HG03039 (cell line): ENCODE results near the gene TANGO2.
"Not testable (repeated sequence)": the region's sequence is repeated elsewhere in the genome, so short reads cannot be mapped to it uniquely, and the experiment has no call there.

Experiments
- ATAC-seq: cut with Tn5 transposase; IDR thresholded peaks from one replicate; pipeline ENCODE4 v1.9.1; 2021; ENCODE audit warnings: mild to moderate bottlenecking, moderate library complexity; ENCODE audit not compliant: unreplicated experiment

Gene TANGO2

DNA sequence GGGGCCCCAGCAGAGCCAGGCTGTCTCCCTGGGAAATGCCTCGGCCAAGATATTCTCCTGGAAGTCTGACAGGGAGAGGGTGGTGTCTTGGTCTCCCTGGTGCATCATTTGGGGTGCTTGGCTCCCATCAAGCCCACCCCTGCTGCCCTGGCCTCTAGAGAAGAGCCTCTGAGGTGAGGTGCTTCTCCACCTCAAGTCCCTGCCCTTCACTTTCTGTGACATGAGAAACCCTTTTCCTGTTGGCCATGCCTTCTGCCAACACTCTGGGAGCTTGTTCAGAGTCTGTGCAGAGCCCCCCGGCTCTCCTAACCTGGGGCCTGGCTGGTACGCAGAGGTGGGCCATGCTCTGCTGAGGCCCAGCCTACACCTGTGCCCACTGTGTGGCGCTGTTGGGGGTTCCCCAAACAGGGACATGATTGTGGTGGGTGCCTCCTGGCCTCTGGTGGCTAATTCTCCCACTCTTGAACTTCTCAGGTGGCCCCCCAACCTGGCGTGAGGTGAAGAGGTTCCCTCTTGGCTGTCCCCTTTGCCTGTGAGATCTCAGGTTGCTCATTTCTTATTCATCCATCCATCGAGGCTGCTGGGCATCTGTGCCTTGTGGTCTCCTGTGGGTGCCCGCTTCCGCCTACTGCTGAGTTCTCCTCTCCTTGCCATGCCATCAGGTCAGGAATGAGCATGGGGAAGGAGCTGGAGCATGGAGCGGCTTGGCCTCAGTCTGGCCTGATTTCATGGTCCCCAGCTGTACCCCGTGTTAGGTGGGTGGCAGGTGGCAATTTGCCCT lies 40.0 kb downstream of the TANGO2 start:
- no peak for ATAC-seq

DNA sequence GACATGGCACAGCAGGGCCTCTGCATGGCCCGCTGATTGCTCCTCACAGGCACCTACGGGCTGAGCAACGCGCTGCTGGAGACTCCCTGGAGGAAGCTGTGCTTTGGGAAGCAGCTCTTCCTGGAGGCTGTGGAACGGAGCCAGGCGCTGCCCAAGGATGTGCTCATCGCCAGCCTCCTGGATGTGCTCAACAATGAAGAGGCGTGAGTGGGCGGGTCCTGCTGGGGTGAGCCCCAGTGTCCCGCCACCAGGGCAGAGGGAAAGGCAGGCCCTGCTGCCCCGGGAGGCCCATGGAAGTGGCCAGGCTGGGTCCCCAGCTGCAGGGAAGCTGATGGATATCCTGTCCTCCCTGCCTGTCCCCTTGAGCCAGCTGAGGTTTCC lies 40.6 kb downstream of the TANGO2 start:
- ATAC-seq = no peak

DNA sequence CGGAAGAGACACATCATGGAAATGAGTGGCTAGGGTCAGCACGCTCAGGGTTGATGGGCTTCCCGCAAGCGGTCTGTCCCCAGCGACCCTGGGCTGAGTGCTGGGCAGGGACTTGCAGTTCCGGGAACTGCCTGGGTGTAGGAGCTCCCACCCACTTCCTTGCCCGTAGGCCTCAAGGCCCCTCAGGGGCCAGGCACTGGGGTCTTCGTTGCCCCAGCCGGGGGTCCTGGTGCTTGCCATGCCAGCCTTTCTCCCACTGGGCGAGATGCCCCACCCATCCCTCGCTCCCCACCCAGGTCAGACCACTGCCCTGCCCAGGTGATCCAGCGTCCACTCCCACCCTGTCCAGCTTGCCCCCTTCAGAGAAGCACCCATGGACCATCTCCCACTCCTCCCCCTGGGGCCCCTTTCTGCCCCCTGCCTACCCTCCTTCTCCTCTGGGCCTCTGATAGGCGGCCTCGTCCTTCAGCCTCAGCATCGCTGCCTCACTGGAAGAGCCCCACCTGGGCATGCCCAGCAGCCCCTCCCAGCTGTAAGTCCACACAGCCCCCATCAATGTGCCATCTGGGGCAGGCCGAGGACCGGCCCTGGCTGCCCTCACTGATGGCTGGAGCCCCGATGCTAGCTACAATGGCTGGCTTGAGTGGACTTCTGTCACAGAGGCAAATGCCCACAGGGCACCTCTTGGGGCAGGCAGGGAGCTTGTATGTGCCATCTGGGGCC lies 41.3 kb downstream of the TANGO2 start:
- ATAC-seq = no peak

- ATAC-seq = no peak
Observed at GRCh38 chr22:20062766-20063083, 41.8 kb downstream of the TANGO2 start.

- no peak for ATAC-seq
Observed at GRCh38 chr22:20063271-20064139, 42.6 kb downstream of the TANGO2 start.

DNA sequence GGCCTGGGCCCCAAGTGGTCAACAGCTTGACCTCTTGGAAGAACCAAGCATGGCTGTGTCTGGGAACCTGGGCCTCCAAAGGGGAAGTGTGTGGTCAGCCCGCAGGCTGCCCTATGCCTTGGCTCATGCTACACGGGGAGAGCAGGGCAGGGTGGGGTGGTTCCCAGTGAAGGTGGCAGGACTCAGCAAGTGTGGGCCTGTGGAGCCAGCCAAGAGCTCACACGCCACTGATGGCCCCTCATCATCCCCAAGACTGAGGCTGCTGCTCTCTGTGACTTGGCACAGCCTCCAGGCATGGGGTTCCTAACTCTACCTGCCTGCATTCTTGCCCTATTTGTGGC lies 43.2 kb downstream of the TANGO2 start:
- ATAC-seq = no peak

DNA sequence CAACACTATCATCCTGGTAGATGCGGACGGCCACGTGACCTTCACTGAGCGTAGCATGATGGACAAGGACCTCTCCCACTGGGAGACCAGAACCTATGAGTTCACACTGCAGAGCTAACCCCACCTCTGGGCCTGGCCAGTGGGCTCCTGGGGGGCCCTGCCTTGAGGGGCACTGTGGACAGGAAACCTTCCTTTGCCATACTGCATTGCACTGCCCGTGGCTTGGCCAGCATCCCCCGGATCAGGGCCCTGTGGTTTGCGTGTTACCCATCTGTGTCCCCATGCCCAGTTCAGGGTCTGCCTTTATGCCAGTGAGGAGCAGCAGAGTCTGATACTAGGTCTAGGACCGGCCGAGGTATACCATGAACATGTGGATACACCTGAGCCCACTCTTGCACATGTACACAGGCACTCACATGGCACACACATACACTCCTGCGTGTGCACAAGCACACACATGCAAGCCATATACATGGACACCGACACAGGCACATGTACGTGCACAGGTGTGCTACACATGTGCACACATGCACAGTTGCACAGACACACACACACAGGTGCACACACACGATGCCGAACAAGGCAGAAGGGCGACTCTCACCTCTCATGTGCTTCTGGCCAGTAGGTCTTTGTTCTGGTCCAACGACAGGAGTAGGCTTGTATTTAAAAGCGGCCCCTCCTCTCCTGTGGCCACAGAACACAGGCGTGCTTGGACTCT lies 43.8 kb downstream of the TANGO2 start:
- no peak for ATAC-seq

GRCh38 chr22:20065896-20066616 lies 45.1 kb downstream of the TANGO2 start:
- ATAC-seq = no peak

GRCh38 chr22:20066617-20067383 lies 45.9 kb downstream of the TANGO2 start:
- ATAC-seq = no peak

DNA sequence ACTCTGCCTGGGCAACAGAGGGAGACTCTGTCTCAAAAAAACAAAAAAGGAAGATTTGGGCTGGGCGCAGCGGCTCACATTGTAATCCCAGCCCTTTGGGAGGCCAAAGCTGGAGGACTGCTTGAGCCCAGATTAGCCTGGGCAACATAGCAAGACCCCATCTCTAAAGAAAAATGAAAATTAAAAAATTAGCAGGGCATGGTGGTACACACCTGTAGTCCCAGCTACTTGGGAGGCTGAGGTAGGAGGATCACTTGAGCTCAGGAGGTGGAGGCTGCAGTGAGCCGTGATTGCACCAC lies 46.4 kb downstream of the TANGO2 start:
- not testable (repeated sequence) for ATAC-seq

DNA sequence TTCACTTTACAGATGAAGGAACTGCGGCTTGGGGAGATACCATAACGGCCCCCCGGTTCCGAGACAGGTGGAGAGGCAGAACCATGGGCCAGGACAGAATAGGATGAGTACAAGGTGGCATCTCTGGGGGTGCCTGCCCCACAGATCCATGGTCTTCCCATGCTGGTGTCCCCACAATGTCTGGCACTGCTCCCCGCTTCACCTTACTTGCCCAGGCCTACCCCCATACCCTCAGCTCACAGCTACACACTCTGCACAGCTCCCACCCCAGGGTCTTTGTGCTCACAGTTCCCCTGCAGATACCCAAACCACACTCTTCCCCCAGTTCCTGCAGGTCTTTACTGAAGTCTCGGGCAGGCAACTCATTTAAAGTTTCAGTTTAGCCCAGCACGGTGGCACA lies 47.7 kb downstream of the TANGO2 start:
- no peak for ATAC-seq

DNA sequence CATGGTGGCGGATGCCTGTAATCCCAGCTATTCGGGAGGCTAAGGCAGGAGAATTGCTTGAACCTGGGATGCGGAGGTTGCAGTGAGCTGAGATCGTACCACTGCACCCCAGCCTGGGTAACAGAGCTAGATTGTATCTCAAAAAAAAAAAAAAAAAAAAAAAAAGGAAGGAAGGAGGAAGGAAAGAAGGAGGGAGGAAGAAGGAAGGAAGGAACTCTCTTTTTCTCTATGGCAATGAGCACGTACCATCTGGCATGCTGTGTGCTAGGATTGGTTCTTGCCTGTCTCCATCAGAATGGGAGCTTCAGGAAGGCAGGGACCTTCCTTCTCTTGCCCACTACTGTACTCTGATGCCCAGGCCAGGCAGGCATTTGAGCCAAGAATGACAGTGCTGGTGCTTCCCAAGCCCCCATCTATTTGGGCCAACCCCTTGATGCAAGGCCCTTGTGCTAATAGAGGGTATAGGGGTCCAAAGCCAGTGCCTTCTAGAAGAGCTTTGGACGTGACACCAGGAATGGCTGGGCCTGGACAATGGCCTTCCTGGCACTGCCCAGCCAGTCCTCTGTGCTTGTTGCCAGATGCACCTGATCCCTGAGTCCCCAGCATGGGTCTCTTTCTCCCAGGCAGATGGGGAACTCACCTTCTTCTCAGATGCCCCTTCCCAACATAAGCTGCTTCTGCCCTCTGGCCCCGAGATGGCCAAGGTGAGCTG lies 48.6 kb downstream of the TANGO2 start:
- ATAC-seq = no peak

DNA sequence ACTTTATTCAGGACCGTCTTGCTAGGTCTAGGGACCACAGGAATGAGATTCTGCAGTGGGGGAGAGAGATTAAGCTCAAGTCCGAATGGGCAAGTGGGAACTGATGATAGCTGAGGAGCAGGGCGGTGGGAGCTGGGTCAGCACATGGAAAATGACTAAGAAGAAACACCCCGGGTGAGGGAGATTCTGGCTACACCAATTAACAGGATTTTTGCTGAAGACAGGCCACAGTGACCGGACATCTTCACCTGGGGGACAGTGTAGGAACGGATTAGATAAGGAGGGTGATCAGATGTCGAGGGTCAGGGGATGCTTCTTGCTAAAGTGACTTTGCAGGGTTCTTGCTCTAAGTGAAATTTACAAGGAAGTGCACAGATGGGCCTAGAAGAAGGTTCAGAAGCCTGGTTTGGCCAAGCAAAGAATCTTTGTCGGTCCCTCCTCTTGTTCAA lies 50.6 kb downstream of the TANGO2 start:
- no peak for ATAC-seq

DNA sequence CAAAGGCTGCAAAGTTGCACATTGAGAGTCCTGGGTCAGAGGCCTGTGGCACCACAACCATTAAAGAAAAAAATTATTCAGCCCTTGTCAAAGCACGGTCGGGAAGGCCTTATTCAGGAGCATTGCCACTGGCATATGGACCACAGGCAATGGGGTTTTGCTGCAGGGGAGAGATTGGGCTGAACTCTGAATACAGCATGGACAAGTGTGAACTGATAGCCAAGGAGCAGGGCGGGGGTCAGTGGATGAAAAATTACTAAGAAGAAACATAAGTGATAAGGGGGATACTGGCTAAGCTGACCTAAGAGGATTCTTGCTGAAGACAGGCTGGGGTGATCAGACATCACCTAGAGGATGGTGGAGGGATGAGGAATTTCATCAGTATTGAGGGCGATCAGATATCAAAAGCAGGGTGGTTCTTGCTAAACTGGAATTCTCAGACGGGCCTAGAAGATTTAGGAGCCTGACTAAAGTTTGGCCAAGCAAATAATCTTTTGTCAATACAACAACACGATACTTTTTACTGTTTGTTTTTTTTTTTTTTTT lies 55.8 kb downstream of the TANGO2 start:
- ATAC-seq = no peak

GRCh38 chr22:20079745-20080444 lies 59.0 kb downstream of the TANGO2 start, which contains the start of gene DGCR8:
Gene DGCR8 (plus strand): TSS chr22:20080241. CDS start chr22:20085964, 5,723 bp downstream.
- ATAC-seq = peak; percentile 80

DNA sequence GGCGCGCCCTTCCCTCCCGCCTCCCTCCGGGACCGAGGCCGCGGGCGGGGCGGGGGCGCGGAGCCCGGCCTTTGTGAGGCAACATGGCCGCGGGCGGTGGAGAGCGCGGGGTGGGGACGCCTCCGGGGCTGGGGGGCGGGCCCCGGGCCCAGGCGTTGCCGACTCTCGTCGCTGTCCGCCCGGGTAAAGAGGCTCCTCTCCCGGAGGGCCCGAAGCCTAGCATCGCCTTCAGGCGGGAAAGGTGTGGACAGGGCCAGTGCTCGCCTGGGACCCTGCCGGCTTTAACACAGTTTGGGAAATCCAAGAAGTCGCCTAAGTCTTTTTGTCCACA lies 59.5 kb downstream of the TANGO2 start:
- ATAC-seq = peak; percentile 46

- no peak for ATAC-seq
Observed at GRCh38 chr22:20080776-20081654, 60.1 kb downstream of the TANGO2 start.
